Measurements from ENCODE around the gene IL5RA. TPM values are rescaled to one million over a fixed set of nuclear protein-coding genes. Genes with fewer than 3 reads are reported as not detected.

The IL5RA gene
- total RNA-seq, 1 experiment from 2014 or later, result not detected

GRCh38 chr3:3066378-3066777 is 43.8 kb downstream of the IL5RA start:
- DNase-seq (ENCODE audit: low read depth, low spot score), result no peak
- Histone ChIP-seq H3K4me1 (ENCODE audit: control insufficient read depth in 1 of 2, insufficient read depth in 2 of 2, low read length in 2 of 2) (peaks cover 0 to 4% of the 10 kb centered on the region in 2 experiments; a peak in 1 of 4 replicates), H3K4me2 (ENCODE audit: low read length) (no peak overlapping the region), H3K9me3 (ENCODE audit: control insufficient read depth in 1 of 2, insufficient read depth in 1 of 2, low read depth in 1 of 2, low read length in 2 of 2) (no peaks in the 10 kb centered on the region), H2AFZ (ENCODE audit: low read depth, low read length, poor library complexity, severe bottlenecking) (no peak overlapping the region), H3K9me2 (ENCODE audit: insufficient read depth) (no peaks in the 10 kb centered on the region), H3K4me3 (replicated peaks in 1 of 2; ENCODE audit: low read depth in 1 of 2, low read length in 2 of 2) (no peak overlapping the region), H3K36me3 (ENCODE audit: control insufficient read depth in 1 of 2, insufficient read depth in 2 of 2, low read length in 2 of 2) (no peaks in the 10 kb centered on the region), H3K27me3 (ENCODE audit: insufficient read depth, low read length) (no peaks in the 10 kb centered on the region), H3K9ac (ENCODE audit: low read length) (no peak overlapping the region), H3K79me2 (ENCODE audit: insufficient read depth, low read length) (no peaks in the 10 kb centered on the region), H3K27ac (ENCODE audit: low read depth, low read length) (no peak overlapping the region), H4K20me1 (ENCODE audit: insufficient read depth) (no peaks in the 10 kb centered on the region)
- TF ChIP-seq MAX (IDR thresholded peaks at IDR 0.05), result no peak
- TF ChIP-seq RAD21 (IDR thresholded peaks at IDR 0.05; ENCODE audit: low read depth), result no peak
- TF ChIP-seq POLR2AphosphoS5 (IDR thresholded peaks at IDR 0.05; ENCODE audit: low read depth, low read length), result no peak
- TF ChIP-seq YY1 (IDR thresholded peaks at IDR 0.05; ENCODE audit: extremely low read depth, insufficient replicate concordance, low read depth, low read length), result no peak
- TF ChIP-seq TCF7L2 (IDR thresholded peaks at IDR 0.05; ENCODE audit: borderline replicate concordance, extremely low read depth, insufficient read depth, insufficient read length), result no peak
- TF ChIP-seq EGR1 (IDR thresholded peaks at IDR 0.05; ENCODE audit: low read depth), result no peak
- TF ChIP-seq SIN3A (IDR thresholded peaks at IDR 0.05; ENCODE audit: low read depth), result no peak
- TF ChIP-seq JUND (IDR thresholded peaks at IDR 0.05), result no peak
- no peak for TF ChIP-seq CBX3 (IDR thresholded peaks at IDR 0.05; ENCODE audit: low read depth)
- no peak for TF ChIP-seq FOSL1 (IDR thresholded peaks at IDR 0.05; ENCODE audit: low read depth)
- no peak for TF ChIP-seq REST (IDR thresholded peaks at IDR 0.05; ENCODE audit: low read depth)
- no peak for TF ChIP-seq EZH2phosphoT487 (IDR thresholded peaks at IDR 0.05; ENCODE audit: borderline replicate concordance)
- TF ChIP-seq ZFX (IDR thresholded peaks at IDR 0.05), result no peak
- TF ChIP-seq SP1 (IDR thresholded peaks at IDR 0.05; ENCODE audit: low read depth), result no peak
- TF ChIP-seq EZH2 (IDR thresholded peaks at IDR 0.05), result no peak
- TF ChIP-seq POLR2A (IDR thresholded peaks at IDR 0.05; ENCODE audit: borderline replicate concordance, extremely low read depth, insufficient read depth, insufficient read length), result no peak
- BruUV-seq (replicated peaks), result no TSS peak
- ChIA-PET RAD21 (ENCODE audit: low non-redundant PET in 1 of 2, low total read pairs in 2 of 2, uncharacterized antibody in 2 of 2, unreplicated experiment in 2 of 2) (no interaction called here), CTCF (no interaction called here), POLR2A (no interaction called here)
- no peak for ATAC-seq
- intact Hi-C loops (cut with micrococcal nuclease), result no loop called here
